Stimulated activated CD8-positive, alpha-beta memory T cell treated with anti-CD3 and anti-CD28 coated beads, Interleukin-4, amount 100 ng/mL, for 1 hour (primary cell): ENCODE measurements around the gene TBXAS1.
"Not testable (repeated sequence)": the region's sequence is repeated elsewhere in the genome, so short reads cannot be mapped to it uniquely, and the experiment has no call there.

Source experiments
- DNase-seq, 2 donors: peaks; one replicate each; pipeline ENCODE4 v3.0.0-alpha.2; 2020; ENCODE audit warnings: low read depth in 2 of 2, low spot score in 1 of 2

The TBXAS1 gene

DNA sequence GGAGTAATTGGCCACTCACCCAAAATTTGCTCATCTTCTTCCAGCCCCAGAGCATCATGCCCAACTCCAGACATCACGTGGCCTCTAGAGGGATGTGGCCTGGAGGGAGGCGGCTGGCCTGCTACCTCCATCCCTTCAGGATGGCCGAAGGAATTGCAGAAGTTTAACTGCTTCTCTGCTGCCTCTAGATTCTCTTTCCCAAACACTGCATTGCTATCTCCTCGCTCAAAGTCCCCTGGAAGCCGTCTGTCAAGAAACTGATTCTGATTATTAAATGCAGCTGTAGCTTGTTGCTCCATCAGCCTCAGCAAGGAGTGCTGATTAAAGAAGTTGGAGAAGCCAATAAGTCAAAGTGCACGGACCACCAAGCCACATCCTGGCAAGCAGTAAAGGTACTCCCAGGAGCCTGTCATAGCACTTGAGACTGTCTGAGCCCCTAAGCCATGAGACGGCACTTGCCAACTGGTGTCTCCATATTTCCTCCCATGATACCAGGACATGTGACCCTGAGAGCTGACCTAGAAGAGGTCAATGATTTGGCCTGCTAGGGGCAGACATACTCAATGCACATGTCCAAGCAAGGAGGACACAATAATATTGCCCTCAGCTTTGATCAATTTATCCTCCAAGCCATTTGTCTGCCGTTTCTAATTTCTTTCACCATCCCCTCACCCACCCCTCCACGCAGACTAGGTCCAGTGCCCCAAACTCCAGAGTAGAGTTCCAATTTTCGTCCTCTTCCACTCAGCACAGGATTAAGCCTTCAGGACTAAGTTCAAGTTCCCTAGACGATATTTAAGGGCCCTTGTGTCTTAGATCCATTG is 84.2 kb downstream of the TBXAS1 start:
- no peak for DNase-seq

DNA sequence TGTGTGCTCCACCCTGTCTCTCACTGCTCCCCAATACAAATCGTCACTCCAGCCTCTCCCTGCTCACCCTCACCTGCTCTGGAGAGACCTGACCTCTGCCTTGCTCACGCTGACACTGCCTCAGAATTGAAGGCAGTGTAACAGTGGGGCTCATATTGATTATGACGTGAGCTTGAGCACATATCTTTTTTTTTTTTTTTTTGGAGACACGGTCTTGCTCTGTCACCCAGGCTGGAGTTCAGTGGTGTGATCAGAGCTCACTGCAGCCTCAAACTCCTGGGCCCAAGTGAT is 84.7 kb downstream of the TBXAS1 start:
- DNase-seq: no peak

DNA sequence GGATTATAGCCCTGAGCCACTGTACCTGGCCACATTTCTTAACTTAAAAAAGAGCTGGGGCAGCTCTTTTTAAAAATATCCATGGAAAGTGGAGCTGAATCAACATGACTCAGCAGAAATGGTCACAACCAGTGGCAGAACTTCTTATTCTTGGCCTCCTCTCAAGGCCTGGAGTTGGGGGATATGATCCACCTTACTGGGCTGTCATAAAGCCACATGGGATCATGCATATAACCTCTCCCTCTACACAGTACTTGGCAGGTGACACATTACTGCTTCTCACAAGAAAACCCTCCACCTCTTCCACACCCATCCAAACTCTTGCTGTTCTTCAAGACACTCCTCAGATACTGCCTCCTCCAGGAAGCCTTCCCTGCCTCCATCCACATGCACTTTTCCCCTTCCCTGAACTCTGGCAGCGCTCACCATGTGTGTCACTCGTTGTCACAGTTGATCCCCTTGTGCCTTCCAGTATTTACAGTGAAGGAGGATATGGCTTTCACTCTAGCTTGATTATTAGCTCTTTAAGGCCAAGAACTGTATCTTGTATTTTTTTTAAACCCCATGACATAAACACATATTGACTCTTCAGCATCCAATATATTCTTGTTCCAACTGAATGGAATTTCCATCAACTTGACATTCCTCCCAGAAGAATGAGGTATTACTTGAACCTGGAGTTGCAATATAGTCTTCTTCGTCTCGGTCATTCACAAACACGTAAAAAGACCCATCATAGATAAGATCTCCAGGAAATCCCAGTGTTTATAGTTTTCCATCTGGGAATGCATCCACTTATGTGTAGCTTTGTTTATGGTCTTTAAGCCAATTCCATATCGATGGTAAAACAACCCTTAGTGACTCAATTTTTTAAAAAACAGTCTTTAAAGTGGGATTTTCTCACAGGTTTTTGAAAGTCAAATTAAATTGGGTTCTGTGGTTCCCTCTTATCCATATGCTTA is 85.5 kb downstream of the TBXAS1 start:
- DNase-seq: no peak

DNA sequence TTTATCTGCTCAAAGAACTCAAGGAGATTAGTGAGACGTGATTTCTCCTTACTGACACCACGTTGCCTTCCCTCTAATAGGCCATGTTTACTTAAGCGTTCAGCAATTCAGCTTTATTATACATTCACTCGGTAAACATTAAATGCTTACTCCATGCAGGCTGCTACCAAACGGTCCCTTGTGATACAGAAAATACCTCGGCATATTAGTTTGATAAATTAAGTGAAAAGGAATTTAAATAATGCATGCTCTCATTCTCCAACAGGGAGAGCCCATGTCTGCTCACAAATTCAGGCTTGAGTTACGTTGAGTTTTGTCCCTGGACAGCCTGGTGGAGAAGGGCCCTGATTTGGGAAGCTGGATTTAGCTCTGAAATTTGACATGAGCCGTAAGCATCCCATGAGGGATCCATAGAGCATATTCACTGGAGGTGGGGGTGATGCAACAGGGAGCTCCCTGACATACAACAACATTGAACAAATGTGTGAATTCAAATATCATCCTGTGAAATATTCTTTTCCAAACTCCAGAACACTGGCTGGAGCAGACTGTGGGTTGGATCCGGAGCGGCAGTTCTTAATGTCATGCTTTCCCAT is 86.3 kb downstream of the TBXAS1 start:
- no peak for DNase-seq

DNA sequence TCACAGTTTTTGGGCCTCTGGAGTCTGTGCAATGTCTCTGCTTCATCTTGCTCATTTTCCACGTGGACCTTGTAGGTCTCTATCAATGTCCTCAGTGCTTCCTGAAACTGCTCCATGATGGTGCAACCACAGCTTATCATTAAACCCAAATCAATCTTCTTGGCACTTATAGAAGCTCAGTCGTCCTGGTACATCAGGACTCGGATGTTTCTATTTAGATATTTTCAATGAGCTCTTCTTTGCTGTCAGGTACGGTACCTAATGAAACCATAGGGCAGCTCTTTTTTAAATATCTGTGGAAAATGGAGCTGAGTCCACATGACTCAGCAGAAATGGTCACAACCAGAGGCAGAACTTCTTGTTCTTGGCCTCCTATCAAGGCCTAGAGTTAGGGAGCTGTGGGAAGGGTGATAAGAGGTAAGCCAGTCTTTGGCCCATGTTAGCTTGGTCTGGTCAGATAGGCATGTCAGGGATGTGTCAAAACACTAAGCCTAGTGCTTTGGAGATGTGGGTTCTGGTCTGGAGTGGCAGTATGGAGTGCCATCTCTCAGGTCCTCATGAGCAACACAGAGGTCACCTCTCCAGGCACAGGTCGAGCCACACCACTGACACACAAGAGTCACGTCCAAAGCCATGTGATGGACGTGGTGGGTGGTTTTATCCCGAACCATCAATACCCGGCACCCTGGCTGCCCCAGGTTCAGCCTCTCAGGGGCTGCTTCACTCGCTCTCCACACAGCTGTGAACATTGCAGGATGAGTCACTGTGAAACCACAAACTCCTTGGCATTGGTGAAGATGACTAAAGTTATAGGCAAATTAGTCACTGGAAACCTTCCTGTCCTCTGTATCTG is 87.0 kb downstream of the TBXAS1 start:
- DNase-seq: peak; percentile 17 to 30

DNA sequence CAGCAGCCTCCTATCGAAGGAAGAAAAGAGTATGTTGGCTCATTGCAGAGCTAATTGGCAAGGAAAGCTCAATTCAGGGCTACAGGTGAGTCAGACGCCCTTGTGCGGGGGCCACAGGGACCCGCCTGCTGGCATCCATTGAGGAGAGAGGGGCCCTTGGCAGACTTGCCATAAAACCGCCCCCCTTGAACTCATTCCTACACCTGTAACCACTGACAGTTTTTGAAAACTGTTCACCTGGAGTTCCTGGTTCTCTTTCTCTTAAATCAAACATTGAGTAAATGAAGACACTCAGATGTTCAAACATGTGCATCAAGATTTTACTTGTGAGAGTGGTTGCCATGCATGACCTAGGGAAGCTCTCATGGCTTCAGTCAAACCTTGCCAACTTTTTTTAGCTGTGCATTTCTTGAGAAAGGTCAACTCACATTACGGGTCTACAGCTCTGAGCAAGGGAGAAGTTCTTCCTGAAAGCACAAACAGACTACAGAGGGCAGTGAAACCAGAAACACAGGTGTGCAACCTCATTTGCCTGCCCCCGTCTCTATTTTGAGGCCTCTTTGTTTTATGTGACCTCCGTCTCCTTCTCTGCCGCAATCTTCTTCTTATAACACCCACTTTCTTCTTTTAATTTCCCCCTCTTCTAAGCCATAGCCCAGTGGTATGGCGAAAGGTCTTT is 87.8 kb downstream of the TBXAS1 start:
- no peak for DNase-seq

DNA sequence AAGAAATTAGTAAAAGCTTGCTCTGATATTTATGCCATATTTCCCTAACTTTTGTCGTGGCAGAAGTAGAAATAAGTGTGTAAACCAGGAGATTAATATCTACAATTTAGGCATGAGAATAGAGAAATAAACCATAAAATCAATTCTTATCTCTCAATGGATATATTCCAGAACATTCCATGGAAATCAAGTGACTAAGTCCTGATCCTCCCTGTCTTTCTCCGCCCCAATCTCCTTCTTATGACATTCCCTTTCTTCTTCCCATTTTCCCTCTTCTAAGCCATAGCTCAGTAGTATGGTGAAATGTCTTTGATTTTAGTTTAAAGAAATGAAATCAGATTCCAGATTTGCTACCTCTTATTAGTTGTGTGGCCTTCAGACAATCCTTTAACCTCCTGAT is 88.8 kb downstream of the TBXAS1 start:
- DNase-seq: no peak

DNA sequence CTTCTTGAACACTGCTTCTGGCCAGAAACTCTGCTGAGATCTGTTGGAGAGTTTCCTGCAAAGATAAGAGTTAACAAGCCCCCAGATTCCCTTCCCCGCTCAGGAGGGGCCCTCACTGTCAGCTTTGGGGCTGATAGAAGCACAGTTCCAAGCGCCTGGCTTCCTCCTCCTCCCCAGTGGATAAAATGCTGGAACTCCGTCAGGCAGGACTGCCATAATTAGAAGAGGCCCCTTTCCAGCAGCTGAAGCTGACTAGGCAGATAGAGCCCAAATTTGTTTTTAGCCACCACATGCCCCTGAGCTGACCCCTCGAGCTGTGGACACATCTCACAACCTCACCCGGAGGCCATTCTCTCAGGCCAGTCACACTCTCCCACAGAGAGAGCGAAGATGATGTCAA is 89.4 kb downstream of the TBXAS1 start:
- DNase-seq: no peak

DNA sequence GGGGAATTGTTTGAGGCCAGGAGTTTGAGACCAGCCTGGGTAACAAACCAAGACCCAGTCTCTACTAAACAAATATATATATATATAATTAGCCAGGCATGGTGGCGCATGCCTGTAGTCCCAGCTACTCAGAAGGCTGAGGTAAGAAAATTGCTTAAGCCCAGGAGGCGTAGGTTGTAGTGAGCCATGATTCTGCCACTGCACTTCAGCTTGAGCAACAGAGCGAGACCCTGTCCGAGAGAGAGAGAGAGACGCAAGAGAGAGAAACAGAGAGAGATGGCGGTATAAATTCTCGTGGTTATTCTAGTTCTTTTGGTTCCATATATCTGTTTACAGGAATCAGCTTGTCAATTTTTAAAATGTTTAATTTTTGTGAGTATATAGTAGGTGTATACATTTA is 94.0 kb downstream of the TBXAS1 start:
- DNase-seq: no peak

DNA sequence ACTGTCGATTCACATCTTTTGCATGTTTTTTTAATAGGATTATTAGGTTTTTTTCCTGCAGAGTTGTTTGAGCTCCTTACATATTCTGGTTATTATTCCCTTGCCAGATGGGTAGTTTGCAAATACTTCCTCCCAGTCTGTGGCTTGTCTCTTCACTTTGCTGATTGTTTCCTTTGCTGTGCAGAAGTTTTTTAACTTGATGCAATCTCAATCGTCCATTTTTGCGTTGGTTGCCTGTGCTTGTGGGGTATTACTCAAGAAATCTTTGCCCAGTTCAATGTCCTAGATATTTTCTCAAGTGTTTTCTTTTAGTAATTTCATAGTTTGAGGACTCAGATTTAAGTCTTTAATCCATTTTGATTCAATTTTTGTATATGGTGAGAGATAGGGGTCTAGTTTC is 95.4 kb downstream of the TBXAS1 start:
- no peak for DNase-seq

DNA sequence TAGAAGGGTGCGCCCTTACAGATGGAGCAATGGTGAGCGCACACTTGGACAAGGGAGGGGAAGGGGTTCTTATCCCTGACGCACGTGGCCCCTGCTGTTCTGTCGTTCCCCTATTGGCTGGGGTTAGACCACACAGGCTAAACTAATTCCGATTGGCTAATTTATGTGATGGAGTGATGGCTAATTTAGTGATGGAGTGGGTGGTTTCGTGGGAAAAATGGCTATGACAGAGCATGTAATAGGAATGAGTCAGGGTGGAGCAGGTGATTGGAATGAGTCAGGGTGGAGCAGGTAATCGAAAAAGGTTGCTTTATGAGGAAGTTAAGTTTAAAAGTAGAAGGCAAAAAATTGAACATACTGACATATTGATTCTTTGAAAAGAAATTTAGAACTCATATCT is 100.2 kb downstream of the TBXAS1 start:
- not testable (repeated sequence) for DNase-seq

DNA sequence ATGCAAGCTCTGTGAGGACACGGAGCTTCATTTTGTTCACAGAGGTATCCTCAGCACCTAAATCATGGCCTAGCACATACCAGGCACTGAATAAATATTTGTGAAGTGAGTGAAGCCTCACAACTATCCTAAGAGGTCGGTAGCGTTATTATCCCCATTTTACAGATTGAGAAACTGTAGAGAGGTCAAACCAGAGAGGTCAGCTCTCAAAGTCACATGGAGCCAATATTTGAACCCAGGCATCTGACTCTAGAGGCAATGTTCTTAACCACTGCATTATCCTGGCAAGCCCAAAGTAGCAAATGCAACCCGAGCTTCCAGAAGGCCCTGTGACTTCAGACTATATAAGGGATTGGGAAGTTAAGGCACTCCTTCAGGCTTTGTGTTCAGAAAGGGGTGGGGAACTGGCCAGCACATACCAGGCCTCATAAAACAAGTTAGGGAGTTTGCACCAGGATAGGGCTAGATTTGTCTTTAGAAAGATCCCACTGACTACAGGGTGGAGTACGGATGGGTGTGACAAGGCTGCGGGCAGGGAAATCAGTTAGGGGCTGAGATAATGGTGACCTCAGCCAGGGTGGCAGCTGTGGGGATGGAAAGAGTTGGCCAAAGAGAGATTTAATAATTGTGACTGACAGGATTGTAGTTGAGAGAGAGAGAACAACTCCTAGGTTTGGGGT is 101.4 kb downstream of the TBXAS1 start:
- no peak for DNase-seq

DNA sequence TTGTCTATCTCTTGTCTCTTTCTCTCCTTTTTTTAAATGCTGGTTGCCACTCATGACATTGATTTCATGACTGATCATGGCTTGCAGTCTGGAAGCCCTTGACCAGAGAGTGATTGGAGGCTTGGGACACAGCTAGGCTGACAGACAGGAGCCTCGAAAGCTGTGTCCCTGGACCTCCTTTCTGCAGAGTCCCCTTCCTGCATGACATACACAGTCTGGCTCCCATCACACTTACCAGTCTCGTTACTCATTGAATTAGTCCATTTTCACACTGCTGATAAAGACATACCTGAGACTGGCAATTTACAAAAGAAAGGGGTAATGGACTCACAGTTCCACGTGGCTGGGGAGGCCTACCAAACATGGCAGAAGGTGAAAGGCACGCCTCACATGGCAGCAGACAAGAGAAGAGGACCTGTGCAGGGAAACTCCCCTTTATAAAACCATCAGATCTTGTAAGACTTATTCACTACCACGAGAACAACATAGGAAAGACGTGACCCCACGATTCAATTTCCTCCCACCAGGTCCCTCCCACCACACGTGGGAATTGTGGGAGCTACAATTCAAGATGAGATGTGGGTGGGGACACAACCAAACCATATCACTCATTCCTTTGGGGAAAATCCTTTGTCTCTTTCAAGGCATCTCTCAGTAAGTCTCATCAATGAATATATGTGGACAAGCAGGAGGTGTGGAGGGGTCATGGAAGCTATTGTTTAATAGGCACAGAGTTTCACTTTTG is 102.3 kb downstream of the TBXAS1 start:
- DNase-seq: no peak

DNA sequence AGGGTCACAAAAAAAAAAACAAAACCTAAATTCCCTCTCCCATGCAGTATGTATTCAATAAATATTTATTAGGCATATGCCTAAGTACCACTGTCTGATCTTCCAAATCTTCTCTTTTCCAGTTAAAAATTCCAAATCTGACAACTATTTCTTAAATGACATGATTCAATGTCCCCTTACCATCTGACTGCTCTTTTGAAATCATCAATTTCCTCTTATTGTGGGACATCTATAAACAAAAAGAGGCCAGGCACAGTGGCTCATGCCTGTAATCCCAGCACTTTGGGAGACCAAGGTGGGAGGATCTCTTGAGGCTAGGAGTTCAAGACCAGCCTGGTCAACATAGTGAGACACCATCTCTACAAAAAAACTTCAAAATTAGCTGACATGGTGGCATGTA is 103.5 kb downstream of the TBXAS1 start:
- DNase-seq: no peak

DNA sequence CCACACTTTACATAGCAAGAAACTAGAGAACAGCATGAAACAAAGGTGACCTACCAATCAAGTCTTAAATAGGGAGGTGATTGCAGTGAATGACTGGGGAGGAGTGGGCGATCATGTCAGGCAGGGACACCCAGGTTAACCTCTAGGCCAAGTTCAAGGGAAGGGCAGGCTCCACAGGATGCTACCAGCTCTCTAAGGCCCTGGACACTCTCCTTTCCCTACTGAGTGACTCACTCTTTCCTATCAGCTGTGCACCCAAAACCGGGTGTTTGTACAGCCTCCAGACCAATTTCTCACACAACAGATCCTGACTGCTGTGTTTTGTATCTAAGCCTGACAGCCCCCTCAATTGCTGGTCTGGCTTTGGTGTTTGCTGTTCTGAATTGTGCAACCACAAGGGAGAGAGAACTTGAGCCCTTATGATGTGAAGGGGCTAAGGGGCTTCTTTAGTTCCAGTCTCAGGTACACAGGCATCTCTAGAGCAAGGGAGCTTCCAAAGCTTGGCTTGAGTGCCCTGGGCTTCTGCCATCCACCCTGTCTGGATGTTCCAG is 107.8 kb downstream of the TBXAS1 start:
- no peak for DNase-seq

DNA sequence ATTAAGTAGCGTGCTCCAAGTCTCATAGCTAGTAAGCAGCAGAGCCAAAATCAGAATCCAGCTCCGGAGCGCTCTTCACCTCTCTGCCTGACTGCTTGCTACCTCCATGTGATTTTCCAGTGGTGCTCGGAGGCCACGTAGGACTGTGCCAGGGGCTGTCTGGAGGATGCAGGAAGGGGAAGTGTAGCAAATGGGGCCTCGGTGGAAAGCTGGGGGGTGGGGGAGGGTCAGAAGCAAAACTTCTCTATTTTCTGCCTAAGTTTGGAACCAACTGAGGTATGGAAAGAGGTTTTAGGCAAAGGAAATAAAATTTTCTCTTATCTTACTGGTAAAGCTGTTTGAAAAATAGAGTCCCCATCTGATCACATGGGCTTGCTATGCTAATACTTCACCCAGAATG is 108.7 kb downstream of the TBXAS1 start:
- no peak for DNase-seq

DNA sequence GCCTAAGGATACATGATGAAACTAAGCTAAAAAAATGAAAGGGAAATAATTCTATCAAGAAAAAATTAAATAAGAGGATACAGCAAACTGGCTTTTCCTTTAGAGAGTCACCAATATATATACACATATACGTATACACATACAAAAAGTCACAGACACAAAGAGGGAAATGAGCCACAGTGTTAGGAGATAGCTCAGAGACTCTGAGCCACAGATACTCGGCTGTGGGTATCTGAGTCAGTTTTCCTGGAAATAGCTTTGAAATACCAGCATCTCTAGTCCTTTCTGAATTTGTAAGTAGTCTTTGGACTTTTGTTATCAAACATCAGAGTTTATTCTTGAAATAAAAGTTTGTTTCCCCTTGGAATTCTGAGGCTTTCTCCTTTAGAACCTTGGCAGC is 111.8 kb downstream of the TBXAS1 start:
- no peak for DNase-seq

DNA sequence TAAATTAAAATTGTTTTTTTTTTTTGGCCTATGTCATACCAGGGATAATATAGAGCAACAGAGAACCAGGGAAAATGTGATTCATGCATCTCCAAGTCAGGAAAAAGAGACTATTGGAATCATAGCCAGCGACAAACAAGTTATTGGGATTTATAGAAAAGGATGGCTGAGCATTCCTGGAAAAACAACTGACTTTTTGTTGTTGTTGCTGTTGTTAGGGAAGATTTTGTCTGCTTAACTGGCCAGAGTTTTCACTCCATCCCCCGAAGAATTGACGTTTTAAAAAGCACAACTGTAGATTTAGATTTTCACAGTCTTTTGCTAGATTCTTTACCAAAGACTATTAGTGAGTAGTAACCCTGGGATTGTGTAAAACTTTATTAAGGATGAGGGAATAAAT is 112.4 kb downstream of the TBXAS1 start:
- no peak for DNase-seq

DNA sequence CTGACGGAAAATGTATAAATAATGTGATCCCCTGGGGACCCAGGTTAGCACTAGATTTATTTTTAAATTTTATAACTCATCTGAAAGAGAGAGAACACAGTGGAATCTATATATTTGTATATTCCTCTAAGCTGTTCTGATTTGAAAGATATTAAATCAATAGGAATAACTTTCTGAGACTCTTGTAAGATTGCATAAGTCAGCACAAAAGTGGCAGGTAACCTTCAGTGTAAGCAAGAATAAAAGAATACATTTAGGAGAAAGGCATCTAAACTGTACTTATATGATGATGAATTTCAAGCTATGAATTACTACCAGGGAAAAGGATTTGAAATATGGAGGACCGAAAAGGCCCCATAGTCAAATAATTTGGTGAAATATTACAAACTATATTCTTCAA is 112.8 kb downstream of the TBXAS1 start:
- DNase-seq: no peak
